NCI-H1417 treated with DMSO at 0.1 percent for 48 hours (cell line): ENCODE results near the gene MBP.
"Not testable (repeated sequence)": the region's sequence is repeated elsewhere in the genome, so short reads cannot be mapped to it uniquely, and the experiment has no call there.

Experiments used
- DNase-seq: peaks from one replicate; lab custom pipeline; 2025; lab: John Stamatoyannopoulos, UW

The MBP gene

GRCh38 chr18:76970770-76971559, 161.6 kb downstream of the MBP start:
- no peak for DNase-seq

- DNase-seq: no peak
Measured at GRCh38 chr18:76967721-76968472, 164.7 kb downstream of the MBP start.

GRCh38 chr18:76967299-76967698, 165.3 kb downstream of the MBP start:
- DNase-seq: not testable (repeated sequence)

GRCh38 chr18:76965555-76966151, 166.9 kb downstream of the MBP start:
- not testable (repeated sequence) for DNase-seq

GRCh38 chr18:76963936-76964335, 168.6 kb downstream of the MBP start:
- no peak for DNase-seq

GRCh38 chr18:76962851-76963250, 169.7 kb downstream of the MBP start:
- DNase-seq: no peak

GRCh38 chr18:76960528-76961035, 172.0 kb downstream of the MBP start:
- DNase-seq: no peak

- no peak for DNase-seq
Measured at GRCh38 chr18:76959605-76960004, 173.0 kb downstream of the MBP start.

GRCh38 chr18:76958692-76959341, 173.8 kb downstream of the MBP start:
- peak; percentile 68 for DNase-seq

- DNase-seq: no peak
Measured at GRCh38 chr18:76957384-76958355, 174.9 kb downstream of the MBP start.

GRCh38 chr18:76956648-76957047, 175.9 kb downstream of the MBP start:
- no peak for DNase-seq

GRCh38 chr18:76955524-76956170, 176.9 kb downstream of the MBP start:
- no peak for DNase-seq

GRCh38 chr18:76953583-76954233, 178.9 kb downstream of the MBP start:
- no peak for DNase-seq

GRCh38 chr18:76953156-76953555, 179.4 kb downstream of the MBP start:
- DNase-seq: no peak

GRCh38 chr18:76952747-76953146, 179.8 kb downstream of the MBP start:
- no peak for DNase-seq

GRCh38 chr18:76951456-76952247, 180.9 kb downstream of the MBP start:
- no peak for DNase-seq

GRCh38 chr18:76948345-76948744, 184.2 kb downstream of the MBP start:
- no peak for DNase-seq

- DNase-seq: not testable (repeated sequence)
Measured at GRCh38 chr18:76944346-76944745, 188.2 kb downstream of the MBP start.
